Measurements from ENCODE around the gene RTN4R.

Gene RTN4R

GRCh38 chr22:20217563-20217962 is 50.6 kb downstream of the RTN4R start:
- no peak overlapping the region for H3K27ac Mint-ChIP-seq
- peaks cover 21% of the 10 kb centered on the region for H3K27me3 Mint-ChIP-seq (ENCODE audit: low read depth)
- H3K36me3 Mint-ChIP-seq (ENCODE audit: low read depth) = no peaks in the 10 kb centered on the region
- H3K9me3 Mint-ChIP-seq = no peaks in the 10 kb centered on the region
- H3K4me1 Mint-ChIP-seq = peaks cover 14% of the 10 kb centered on the region
- no peak overlapping the region for H3K4me3 Mint-ChIP-seq
- TF ChIP-seq CTCF (IDR thresholded peaks at IDR 0.05; ENCODE audit: unreplicated experiment in 3 of 3) = no peak

GRCh38 chr22:20216863-20217499 is 51.1 kb downstream of the RTN4R start:
- peaks cover 19% of the 10 kb centered on the region for H3K4me1 Mint-ChIP-seq
- peaks cover 25% of the 10 kb centered on the region for H3K27me3 Mint-ChIP-seq (ENCODE audit: low read depth)
- H3K4me3 Mint-ChIP-seq = no peak overlapping the region
- H3K36me3 Mint-ChIP-seq (ENCODE audit: low read depth) = no peaks in the 10 kb centered on the region
- peak overlapping the region in 1 of 3 experiments; percentile 49 for H3K27ac Mint-ChIP-seq
- H3K9me3 Mint-ChIP-seq = no peaks in the 10 kb centered on the region
- no peak for TF ChIP-seq CTCF (IDR thresholded peaks at IDR 0.05; ENCODE audit: unreplicated experiment in 3 of 3)

GRCh38 chr22:20215742-20216141 is 52.4 kb downstream of the RTN4R start:
- Mint-ChIP-seq H3K9me3 (no peaks in the 10 kb centered on the region), H3K4me1 (peaks cover 14% of the 10 kb centered on the region)
- no peak for TF ChIP-seq CTCF (IDR thresholded peaks at IDR 0.05; ENCODE audit: unreplicated experiment in 3 of 3)

GRCh38 chr22:20214853-20215252 is 53.3 kb downstream of the RTN4R start:
- TF ChIP-seq CTCF (IDR thresholded peaks at IDR 0.05; ENCODE audit: unreplicated experiment in 3 of 3) = no peak
- Mint-ChIP-seq H3K36me3 (ENCODE audit: low read depth) (no peaks in the 10 kb centered on the region), H3K27me3 (ENCODE audit: low read depth) (peaks cover 25% of the 10 kb centered on the region), H3K9me3 (no peaks in the 10 kb centered on the region), H3K4me3 (no peak overlapping the region), H3K27ac (no peak overlapping the region), H3K4me1 (peaks cover 14% of the 10 kb centered on the region)

More at GRCh38 chr22:20215742-20216141, 52.4 kb downstream of the RTN4R start:
- Mint-ChIP-seq H3K4me3 (no peak overlapping the region), H3K27ac (no peak overlapping the region), H3K36me3 (ENCODE audit: low read depth) (no peaks in the 10 kb centered on the region), H3K27me3 (ENCODE audit: low read depth) (peaks cover 25% of the 10 kb centered on the region)

- Mint-ChIP-seq H3K9me3 (no peaks in the 10 kb centered on the region), H3K27me3 (ENCODE audit: low read depth) (peaks cover 21% of the 10 kb centered on the region), H3K36me3 (ENCODE audit: low read depth) (no peaks in the 10 kb centered on the region), H3K4me3 (no peak overlapping the region), H3K4me1 (peaks cover 14% of the 10 kb centered on the region), H3K27ac (no peak overlapping the region)
- TF ChIP-seq CTCF (IDR thresholded peaks at IDR 0.05; ENCODE audit: unreplicated experiment in 3 of 3) = no peak
Measured at GRCh38 chr22:20213833-20214708, 54.0 kb downstream of the RTN4R start.
